IPS-15b (cell line): ENCODE data around the gene MYO7B.

Experiments
- H3K27me3 ChIP-seq: one replicate; pipeline ENCODE4 v1.6.1; 2013; ENCODE audit warnings: low read length; ENCODE audit not compliant: control insufficient read depth, insufficient read depth
- H3K36me3 ChIP-seq: one replicate; pipeline ENCODE4 v1.6.1; 2013; ENCODE audit warnings: low read length; ENCODE audit not compliant: control insufficient read depth, insufficient read depth
- H3K4me1 ChIP-seq: one replicate; pipeline ENCODE4 v1.6.1; 2013; ENCODE audit warnings: mild to moderate bottlenecking, low read length; ENCODE audit not compliant: control insufficient read depth, insufficient read depth
- H3K4me3 ChIP-seq: one replicate; pipeline ENCODE4 v1.5.1; 2013; ENCODE audit warnings: low read depth, low read length
- H3K9ac ChIP-seq: one replicate; pipeline ENCODE4 v1.6.1; 2013; ENCODE audit warnings: low read depth, mild to moderate bottlenecking, low read length
- H3K9me3 ChIP-seq: one replicate; pipeline ENCODE4 v1.6.1; 2013; ENCODE audit warnings: mild to moderate bottlenecking, low read length; ENCODE audit not compliant: control insufficient read depth, insufficient read depth

MYO7B gene

GRCh38 chr2:127609031-127609751 is 73.7 kb downstream of the MYO7B start:
- H3K9me3 ChIP-seq, result no peaks in the 10 kb centered on the region
- no peak overlapping the region for H3K9ac ChIP-seq
- H3K4me1 ChIP-seq, result no peaks in the 10 kb centered on the region
- no peaks in the 10 kb centered on the region for H3K27me3 ChIP-seq
- H3K4me3 ChIP-seq, result no peak overlapping the region
- no peaks in the 10 kb centered on the region for H3K36me3 ChIP-seq

GRCh38 chr2:127609818-127610217 is 74.3 kb downstream of the MYO7B start:
- Histone ChIP-seq H3K9me3 (no peaks in the 10 kb centered on the region), H3K9ac (no peak overlapping the region), H3K36me3 (no peaks in the 10 kb centered on the region), H3K27me3 (no peaks in the 10 kb centered on the region), H3K4me3 (no peak overlapping the region), H3K4me1 (no peaks in the 10 kb centered on the region)

- Histone ChIP-seq H3K9me3 (no peaks in the 10 kb centered on the region), H3K36me3 (no peaks in the 10 kb centered on the region), H3K9ac (no peak overlapping the region), H3K4me1 (no peaks in the 10 kb centered on the region), H3K27me3 (no peaks in the 10 kb centered on the region), H3K4me3 (no peak overlapping the region)
These were observed 75.1 kb downstream of the MYO7B start for GRCh38 chr2:127610561-127610960.

DNA sequence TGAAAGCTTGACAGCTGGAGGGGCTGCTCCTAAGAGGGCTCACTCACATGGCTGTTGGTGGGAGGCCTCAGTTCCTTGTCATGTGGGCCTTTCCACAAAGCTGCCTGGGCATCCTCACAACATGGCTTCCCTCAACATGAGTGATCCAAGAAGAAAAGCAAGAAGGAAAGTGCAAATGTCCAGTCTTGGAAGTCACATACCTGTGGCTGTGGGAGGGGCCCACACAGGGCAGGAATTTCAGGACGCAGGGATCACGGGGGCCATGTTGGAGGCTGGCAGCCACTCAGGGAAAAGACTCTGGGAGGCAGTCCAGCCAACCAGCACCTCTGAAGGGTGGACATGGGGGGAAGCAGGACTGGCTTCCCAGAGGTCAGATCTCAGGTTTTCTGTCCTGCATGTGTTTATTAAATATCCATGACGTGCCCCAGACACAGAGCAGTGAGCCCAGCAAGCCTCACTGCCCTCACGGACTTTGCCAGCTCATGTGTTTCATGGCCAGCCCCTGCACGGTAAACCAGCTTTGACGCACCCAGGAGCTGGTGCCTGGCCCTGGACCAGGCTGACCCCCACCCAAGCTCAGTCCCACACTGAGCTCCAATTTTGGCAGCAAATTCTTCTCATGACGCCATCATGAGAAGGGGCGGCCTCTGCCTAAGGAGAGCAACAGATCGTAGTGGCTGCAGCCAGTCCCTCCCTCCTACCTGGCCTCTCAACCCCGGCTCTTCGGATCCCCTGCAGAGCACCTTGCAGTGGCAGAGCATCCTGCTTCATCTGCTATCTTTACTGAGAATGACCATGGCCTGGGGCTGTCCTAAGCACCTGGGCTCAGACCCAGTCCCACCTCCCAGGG is 75.8 kb downstream of the MYO7B start:
- no peak overlapping the region for H3K4me3 ChIP-seq
- H3K9ac ChIP-seq, result no peak overlapping the region
- no peaks in the 10 kb centered on the region for H3K27me3 ChIP-seq
- no peaks in the 10 kb centered on the region for H3K4me1 ChIP-seq
- H3K36me3 ChIP-seq, result no peaks in the 10 kb centered on the region
- no peaks in the 10 kb centered on the region for H3K9me3 ChIP-seq

GRCh38 chr2:127612111-127612822 is 76.8 kb downstream of the MYO7B start:
- H3K27me3 ChIP-seq, result no peaks in the 10 kb centered on the region
- H3K9me3 ChIP-seq, result no peaks in the 10 kb centered on the region
- no peak overlapping the region for H3K4me3 ChIP-seq
- no peaks in the 10 kb centered on the region for H3K36me3 ChIP-seq
- H3K9ac ChIP-seq, result no peak overlapping the region
- H3K4me1 ChIP-seq, result no peaks in the 10 kb centered on the region

DNA sequence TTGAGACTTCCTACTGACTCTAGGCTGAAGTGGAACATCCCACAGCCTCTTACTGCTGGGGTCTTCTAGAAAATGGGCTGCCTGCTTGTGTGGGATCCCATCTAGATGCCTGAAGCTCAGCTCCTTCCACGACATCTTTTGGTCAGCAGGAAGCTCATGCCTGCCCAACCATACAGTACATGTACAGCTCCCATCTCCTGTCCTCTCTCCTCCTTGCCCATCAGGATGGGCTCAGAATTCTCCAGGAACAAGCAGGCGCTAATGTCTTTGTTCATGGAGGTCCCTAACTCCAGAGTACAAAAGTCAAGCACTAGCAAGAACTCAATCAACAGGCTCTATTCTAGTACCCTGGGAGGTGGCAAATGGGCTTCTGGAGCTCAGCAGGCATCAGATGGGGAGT is 78.8 kb downstream of the MYO7B start:
- Histone ChIP-seq H3K36me3 (no peaks in the 10 kb centered on the region), H3K27me3 (no peaks in the 10 kb centered on the region), H3K4me3 (no peak overlapping the region), H3K9ac (no peak overlapping the region), H3K4me1 (no peaks in the 10 kb centered on the region), H3K9me3 (no peaks in the 10 kb centered on the region)

DNA sequence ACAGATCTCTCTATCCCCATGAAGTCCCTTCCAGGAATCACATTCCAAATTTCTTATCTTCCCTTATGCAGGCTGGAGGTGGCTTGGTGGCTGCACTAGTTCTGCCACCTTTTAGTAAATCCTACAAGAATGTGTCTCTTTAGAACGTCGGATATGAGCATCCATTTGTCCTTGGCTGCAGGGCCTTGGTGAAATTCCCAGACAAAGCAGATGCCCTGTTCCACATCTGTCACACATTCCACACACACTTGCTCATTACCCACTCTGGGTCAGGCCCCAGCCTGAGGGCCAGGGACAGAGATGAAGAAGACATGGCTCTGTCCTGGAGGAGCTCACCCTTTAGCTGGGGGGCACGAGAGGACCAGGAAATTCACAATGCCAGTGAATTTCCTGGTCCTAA is 79.2 kb downstream of the MYO7B start:
- H3K9me3 ChIP-seq, result no peaks in the 10 kb centered on the region
- no peaks in the 10 kb centered on the region for H3K36me3 ChIP-seq
- H3K4me3 ChIP-seq, result no peak overlapping the region
- H3K9ac ChIP-seq, result no peak overlapping the region
- no peaks in the 10 kb centered on the region for H3K4me1 ChIP-seq
- no peaks in the 10 kb centered on the region for H3K27me3 ChIP-seq

DNA sequence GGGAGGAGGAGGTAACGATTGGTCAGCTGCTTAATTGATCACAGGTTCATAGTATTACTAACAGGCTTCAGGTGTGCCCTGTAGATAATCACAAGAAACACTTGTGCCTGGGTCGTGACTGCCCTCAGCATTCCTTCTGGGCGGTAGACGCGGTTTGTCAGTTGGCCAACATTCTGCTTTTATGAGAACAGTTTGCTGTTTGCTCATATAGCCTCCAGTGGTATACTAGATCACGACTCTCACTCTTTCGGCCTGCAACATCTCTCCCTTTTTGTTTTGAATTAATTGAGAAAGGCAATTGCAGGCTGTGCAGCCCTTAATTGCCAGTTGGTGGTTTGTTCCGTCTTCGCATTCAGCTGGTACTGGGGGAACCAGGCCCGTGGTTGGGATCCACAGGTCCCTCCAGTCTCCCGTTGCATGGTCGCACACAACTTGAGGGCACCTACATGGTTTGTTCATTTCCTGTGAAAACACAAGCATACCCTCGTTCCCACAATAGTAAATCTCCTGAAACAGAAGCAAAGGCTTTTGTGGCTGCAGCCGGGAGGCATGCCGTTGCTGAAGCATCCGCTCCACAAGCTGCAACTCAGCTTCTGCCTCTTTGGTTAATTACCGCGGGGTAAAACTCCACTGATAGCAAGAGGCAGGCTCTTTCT is 80.2 kb downstream of the MYO7B start:
- H3K4me3 ChIP-seq, result no peak overlapping the region
- H3K27me3 ChIP-seq, result no peaks in the 10 kb centered on the region
- H3K36me3 ChIP-seq, result no peaks in the 10 kb centered on the region
- H3K4me1 ChIP-seq, result no peaks in the 10 kb centered on the region
- no peak overlapping the region for H3K9ac ChIP-seq
- no peaks in the 10 kb centered on the region for H3K9me3 ChIP-seq

DNA sequence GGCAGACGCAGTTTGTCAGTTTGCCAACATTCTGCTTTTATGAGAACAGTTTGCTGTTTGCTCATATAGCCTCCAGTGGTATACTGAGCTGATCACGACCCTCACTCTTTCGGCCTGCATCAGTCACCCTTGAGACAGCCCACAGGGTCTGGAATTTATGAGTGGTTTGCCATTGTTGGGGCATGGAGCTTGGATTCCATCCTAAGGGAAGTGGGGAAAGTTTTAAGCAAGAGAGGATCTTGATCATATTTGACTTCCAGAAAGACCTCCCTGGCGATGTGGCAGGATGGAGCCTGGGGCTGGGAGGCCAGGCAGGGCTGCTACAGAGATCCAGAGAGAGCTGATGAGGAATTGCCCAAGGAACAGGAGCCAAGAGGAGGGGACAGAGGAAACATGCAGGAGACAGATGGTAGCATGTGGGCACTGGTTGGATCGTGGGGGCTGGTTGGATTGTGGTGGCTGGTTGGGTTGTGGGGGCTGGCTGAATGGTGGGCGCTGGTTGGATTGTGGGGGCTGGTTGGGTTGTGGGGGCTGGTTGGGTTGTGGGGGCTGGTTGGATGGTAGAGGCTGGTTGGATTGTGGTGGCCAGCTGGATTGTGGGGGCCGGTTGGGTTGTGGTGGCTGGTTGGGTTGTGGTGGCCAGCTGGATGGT is 83.2 kb downstream of the MYO7B start:
- H3K27me3 ChIP-seq, result no peaks in the 10 kb centered on the region
- no peak overlapping the region for H3K4me3 ChIP-seq
- H3K9ac ChIP-seq, result no peak overlapping the region
- H3K36me3 ChIP-seq, result no peaks in the 10 kb centered on the region
- H3K4me1 ChIP-seq, result no peaks in the 10 kb centered on the region
- no peaks in the 10 kb centered on the region for H3K9me3 ChIP-seq

DNA sequence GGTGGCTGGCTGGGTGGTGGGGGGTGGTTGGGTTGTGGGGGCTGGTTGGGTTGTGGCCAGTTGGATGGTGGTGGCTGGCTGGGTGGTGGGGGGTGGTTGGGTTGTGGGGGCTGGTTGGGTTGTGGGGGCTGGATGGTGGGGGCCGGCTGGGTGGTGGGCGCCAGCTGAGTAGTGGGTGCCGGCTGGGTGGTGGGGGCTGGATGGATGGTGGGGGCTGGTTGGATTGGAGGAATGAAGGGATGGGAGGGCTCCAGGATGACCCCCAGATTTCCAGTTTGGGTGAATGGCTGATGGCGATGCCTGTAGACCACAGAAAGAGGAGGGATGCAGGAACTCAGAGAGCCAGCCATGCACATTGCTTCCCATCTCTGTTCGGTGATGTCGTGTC is 83.7 kb downstream of the MYO7B start:
- Histone ChIP-seq H3K27me3 (no peaks in the 10 kb centered on the region), H3K9me3 (no peaks in the 10 kb centered on the region), H3K4me3 (no peak overlapping the region), H3K9ac (no peak overlapping the region), H3K4me1 (no peaks in the 10 kb centered on the region), H3K36me3 (no peaks in the 10 kb centered on the region)
